GM18867 (cell line): ENCODE results near the gene WIZ.
"Not testable (repeated sequence)": the region's sequence is repeated elsewhere in the genome, so short reads cannot be mapped to it uniquely, and the experiment has no call there.

ENCODE experiments used
- ATAC-seq: cut with Tn5 transposase; IDR thresholded peaks from one replicate; pipeline ENCODE4 v1.9.1; 2021; ENCODE audit warnings: mild to moderate bottlenecking, moderate library complexity; ENCODE audit not compliant: unreplicated experiment

Gene WIZ

GRCh38 chr19:15412832-15413231 is 36.9 kb downstream of the WIZ start:
- ATAC-seq: no peak

GRCh38 chr19:15411351-15411750 is 38.4 kb downstream of the WIZ start:
- ATAC-seq: not testable (repeated sequence)

GRCh38 chr19:15404780-15405211 is 45.0 kb downstream of the WIZ start:
- ATAC-seq: no peak

- no peak for ATAC-seq
These were observed 45.5 kb downstream of the WIZ start for GRCh38 chr19:15404097-15404779.

- no peak for ATAC-seq
These were observed 46.6 kb downstream of the WIZ start for GRCh38 chr19:15403151-15403531.

- ATAC-seq: no peak
These were observed 47.2 kb downstream of the WIZ start for GRCh38 chr19:15402411-15403150.

GRCh38 chr19:15401397-15401710 is 48.4 kb downstream of the WIZ start:
- no peak for ATAC-seq

- ATAC-seq: no peak
These were observed 49.0 kb downstream of the WIZ start for GRCh38 chr19:15400521-15401396.

- ATAC-seq: no peak
These were observed 50.1 kb downstream of the WIZ start for GRCh38 chr19:15399635-15400034.

GRCh38 chr19:15399234-15399515 is 50.6 kb downstream of the WIZ start:
- ATAC-seq: no peak

GRCh38 chr19:15398501-15399233 is 51.1 kb downstream of the WIZ start:
- ATAC-seq: no peak

- ATAC-seq: no peak
These were observed 52.0 kb downstream of the WIZ start for GRCh38 chr19:15397782-15398181.

- ATAC-seq: no peak
These were observed 52.5 kb downstream of the WIZ start for GRCh38 chr19:15397236-15397635.

- ATAC-seq: no peak
These were observed 53.3 kb downstream of the WIZ start for GRCh38 chr19:15396436-15396835.

- not testable (repeated sequence) for ATAC-seq
These were observed 54.5 kb downstream of the WIZ start for GRCh38 chr19:15395251-15395650.

GRCh38 chr19:15394426-15394825 is 55.3 kb downstream of the WIZ start:
- ATAC-seq: no peak

- no peak for ATAC-seq
These were observed 55.8 kb downstream of the WIZ start for GRCh38 chr19:15393963-15394362.

- ATAC-seq: no peak
These were observed 58.9 kb downstream of the WIZ start for GRCh38 chr19:15390814-15391213.

- no peak for ATAC-seq
These were observed 67.9 kb downstream of the WIZ start for GRCh38 chr19:15381864-15382263.

GRCh38 chr19:15381429-15381828 is 68.3 kb downstream of the WIZ start:
- ATAC-seq: no peak

- peak; percentile 24 for ATAC-seq
These were observed 69.6 kb downstream of the WIZ start for GRCh38 chr19:15379999-15380647.
